ENCODE results near the gene MDFIC2.
"Not testable (repeated sequence)": the region's sequence is repeated elsewhere in the genome, so short reads cannot be mapped to it uniquely, and the experiment has no call there.

MDFIC2 gene

GRCh38 chr3:70312336-70312735 lies at the start of gene MDFIC2:
TSS of gene MDFIC2 (minus strand) at chr3:70312638. CDS start at chr3:70311973, 665 bp downstream.
- H3K27me3 Mint-ChIP-seq = peaks cover 9% of the 10 kb centered on the region
- H3K4me1 Mint-ChIP-seq (ENCODE audit: low read depth) = no peaks in the 10 kb centered on the region
- no peaks in the 10 kb centered on the region for H3K36me3 Mint-ChIP-seq
- H3K4me3 Mint-ChIP-seq = no peak within 1 kb of the TSS
- H3K27ac Mint-ChIP-seq = no peak within 1 kb of the TSS
- H3K9me3 Mint-ChIP-seq (ENCODE audit: low read depth) = no peaks in the 10 kb centered on the region

DNA sequence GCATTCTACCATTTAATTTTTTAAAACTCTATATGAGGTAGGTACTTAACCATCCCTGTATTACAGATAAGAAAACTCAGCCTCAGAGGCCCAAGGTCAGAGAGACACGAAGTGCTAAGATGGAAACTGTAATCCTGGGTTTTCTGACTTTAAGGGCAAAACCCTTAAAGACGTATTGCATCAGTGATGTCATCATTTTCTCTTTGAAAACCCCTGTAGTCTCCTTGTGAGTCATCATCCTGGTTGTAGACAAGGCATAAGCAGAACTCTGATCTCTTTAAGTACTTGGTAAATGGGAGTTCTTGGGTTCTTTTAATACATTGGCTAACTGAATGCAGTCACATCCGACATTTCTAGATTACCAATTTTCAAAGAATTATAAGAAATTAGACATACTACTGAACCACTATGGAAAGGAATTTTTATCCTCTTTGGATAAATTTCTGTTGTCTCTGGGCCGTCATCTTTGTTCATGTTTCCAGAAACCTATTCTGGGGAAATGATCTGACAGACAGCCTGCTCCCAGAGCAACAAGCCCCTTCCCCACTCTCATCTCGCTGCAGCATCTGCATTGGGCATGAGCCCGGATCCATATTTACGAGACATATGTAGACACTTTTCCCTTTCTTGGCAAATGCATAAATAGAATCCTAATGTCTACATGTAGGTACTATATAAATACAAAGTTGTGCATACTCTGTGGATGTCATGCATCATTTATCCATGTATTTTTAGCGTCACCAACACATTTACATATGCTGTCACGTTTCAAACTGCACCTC lies 48.7 kb upstream of the MDFIC2 start:
- Mint-ChIP-seq H3K4me3 (no peak overlapping the region), H3K4me1 (ENCODE audit: low read depth) (no peaks in the 10 kb centered on the region), H3K27me3 (no peaks in the 10 kb centered on the region), H3K27ac (no peak overlapping the region), H3K36me3 (peaks cover 3% of the 10 kb centered on the region), H3K9me3 (ENCODE audit: low read depth) (peaks cover 6% of the 10 kb centered on the region)

GRCh38 chr3:70359711-70360110 lies 47.3 kb upstream of the MDFIC2 start:
- no peak overlapping the region for H3K27ac Mint-ChIP-seq
- H3K9me3 Mint-ChIP-seq (ENCODE audit: low read depth) = peaks cover 4% of the 10 kb centered on the region
- no peaks in the 10 kb centered on the region for H3K27me3 Mint-ChIP-seq
- H3K4me3 Mint-ChIP-seq = no peak overlapping the region
- no peaks in the 10 kb centered on the region for H3K4me1 Mint-ChIP-seq (ENCODE audit: low read depth)
- peaks cover 2% of the 10 kb centered on the region for H3K36me3 Mint-ChIP-seq

GRCh38 chr3:70358978-70359580 lies 46.6 kb upstream of the MDFIC2 start:
- Mint-ChIP-seq H3K27ac (no peak overlapping the region), H3K4me3 (no peak overlapping the region), H3K4me1 (ENCODE audit: low read depth) (no peaks in the 10 kb centered on the region), H3K9me3 (ENCODE audit: low read depth) (no peaks in the 10 kb centered on the region), H3K36me3 (no peaks in the 10 kb centered on the region), H3K27me3 (no peaks in the 10 kb centered on the region)

DNA sequence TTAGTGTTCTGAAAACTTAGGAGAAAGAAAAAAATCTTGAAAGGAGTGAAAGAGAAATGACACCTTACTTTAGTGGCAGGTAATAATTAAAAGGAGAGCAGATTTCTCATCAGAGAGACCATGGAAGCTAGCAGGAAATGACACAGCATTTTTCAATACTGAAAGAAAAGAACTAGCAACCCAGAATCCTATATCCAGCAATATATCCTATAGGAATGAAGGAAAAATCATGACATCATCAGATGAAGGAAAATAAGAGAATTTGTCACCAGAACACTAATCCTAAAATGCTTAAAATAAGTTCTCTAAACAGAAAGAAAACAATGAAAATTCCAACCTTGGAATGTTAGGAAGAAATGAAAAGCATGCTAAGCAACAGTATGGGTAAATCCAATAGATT lies 39.8 kb upstream of the MDFIC2 start:
- Mint-ChIP-seq H3K27me3 (peaks cover 13% of the 10 kb centered on the region), H3K9me3 (ENCODE audit: low read depth) (no peaks in the 10 kb centered on the region), H3K4me3 (no peak overlapping the region), H3K4me1 (ENCODE audit: low read depth) (no peaks in the 10 kb centered on the region), H3K36me3 (no peaks in the 10 kb centered on the region), H3K27ac (no peak overlapping the region)

GRCh38 chr3:70342149-70342548 lies 29.7 kb upstream of the MDFIC2 start:
- H3K4me1 Mint-ChIP-seq (ENCODE audit: low read depth) = no peaks in the 10 kb centered on the region
- no peaks in the 10 kb centered on the region for H3K36me3 Mint-ChIP-seq
- no peak overlapping the region for H3K4me3 Mint-ChIP-seq
- no peak overlapping the region for H3K27ac Mint-ChIP-seq
- H3K9me3 Mint-ChIP-seq (ENCODE audit: low read depth) = no peaks in the 10 kb centered on the region
- H3K27me3 Mint-ChIP-seq = peaks cover 16% of the 10 kb centered on the region

DNA sequence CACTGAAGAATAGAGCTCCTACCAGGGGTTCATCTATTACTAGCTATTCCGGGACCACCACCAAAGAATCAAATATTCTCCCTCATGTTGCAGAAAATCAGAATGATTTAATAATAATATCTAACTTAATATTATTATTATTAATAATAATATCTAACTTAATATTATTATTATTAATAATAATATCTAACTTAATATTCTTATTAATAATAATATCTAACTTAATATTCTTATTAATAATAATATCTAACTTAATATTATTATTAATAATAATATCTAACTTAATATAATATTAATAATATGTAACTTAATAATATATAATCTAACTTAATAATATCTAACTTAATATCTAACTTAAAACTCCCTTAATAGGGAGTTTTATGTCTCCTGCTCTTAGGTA lies 24.4 kb upstream of the MDFIC2 start:
- not testable (repeated sequence) for H3K36me3 Mint-ChIP-seq; H3K27ac Mint-ChIP-seq; H3K9me3 Mint-ChIP-seq (ENCODE audit: low read depth); H3K4me1 Mint-ChIP-seq (ENCODE audit: low read depth); H3K4me3 Mint-ChIP-seq
- H3K27me3 Mint-ChIP-seq = peaks cover 15% of the 10 kb centered on the region

DNA sequence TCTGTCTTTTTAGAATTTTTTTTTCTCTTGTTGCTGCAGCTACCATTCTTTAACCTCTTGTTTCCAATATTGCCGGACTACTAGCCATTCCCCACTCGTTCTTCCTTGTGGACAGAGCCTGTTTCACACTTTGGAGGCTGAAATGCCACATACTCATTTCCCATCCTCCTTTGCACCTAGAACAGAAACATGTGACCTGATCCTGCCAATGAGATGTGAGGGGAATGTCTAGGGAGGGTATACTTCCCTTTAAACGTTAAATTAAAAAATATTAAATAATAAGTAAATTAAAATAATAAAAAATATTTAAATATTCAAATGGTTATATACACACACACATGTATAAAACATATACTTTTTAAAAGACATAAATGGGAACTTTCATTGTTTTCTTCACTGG lies 20.6 kb upstream of the MDFIC2 start:
- Mint-ChIP-seq H3K4me3 (no peak overlapping the region), H3K9me3 (ENCODE audit: low read depth) (no peaks in the 10 kb centered on the region)

DNA sequence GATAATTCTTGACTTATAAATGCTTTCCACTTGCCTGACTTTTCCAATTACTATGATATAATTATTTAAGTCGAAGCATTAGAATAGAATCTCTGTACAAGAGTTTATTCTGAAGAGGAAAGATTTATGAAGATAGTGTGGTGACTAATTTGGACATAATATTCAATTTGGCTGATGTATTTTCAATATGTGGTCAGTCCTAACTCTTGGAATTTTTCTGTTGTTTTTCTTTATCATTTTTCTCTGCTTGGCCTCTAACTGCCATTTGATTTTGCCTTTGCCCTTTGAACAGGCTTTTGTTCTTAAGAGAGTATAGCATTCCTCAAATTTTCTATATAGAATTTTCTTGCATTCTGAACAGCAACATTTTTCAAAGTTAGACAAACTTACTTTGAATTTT lies 2.6 kb upstream of the MDFIC2 start:
- no peak overlapping the region for H3K4me3 Mint-ChIP-seq
- H3K27me3 Mint-ChIP-seq = peaks cover 3% of the 10 kb centered on the region
- peaks cover 6% of the 10 kb centered on the region for H3K9me3 Mint-ChIP-seq (ENCODE audit: low read depth)
- H3K4me1 Mint-ChIP-seq (ENCODE audit: low read depth) = no peaks in the 10 kb centered on the region
- no peaks in the 10 kb centered on the region for H3K36me3 Mint-ChIP-seq
- no peak overlapping the region for H3K27ac Mint-ChIP-seq

More for the DNA sequence above, 20.6 kb upstream of the MDFIC2 start:
- Mint-ChIP-seq H3K36me3 (peaks cover 2% of the 10 kb centered on the region), H3K27ac (no peak overlapping the region), H3K27me3 (peaks cover 15% of the 10 kb centered on the region), H3K4me1 (ENCODE audit: low read depth) (no peaks in the 10 kb centered on the region)

DNA sequence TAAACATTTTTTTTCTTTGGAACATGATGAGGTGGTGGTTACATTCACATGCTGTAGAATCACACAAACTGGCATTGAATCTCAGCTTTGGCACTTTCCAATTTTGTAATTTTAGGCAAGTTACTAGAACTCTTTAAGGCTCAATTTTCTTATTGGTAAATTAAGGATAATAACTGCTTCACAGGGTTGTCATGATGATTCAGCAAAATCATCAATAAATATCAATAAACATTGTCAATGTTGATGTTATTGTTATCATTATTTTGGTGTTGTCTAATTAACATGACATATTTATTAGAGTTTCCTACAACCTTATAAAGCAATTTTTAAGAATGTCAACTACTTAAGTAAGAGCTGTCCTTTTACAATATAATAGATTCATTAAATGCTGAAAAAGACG lies 1.6 kb downstream of the MDFIC2 start:
- H3K27ac Mint-ChIP-seq = no peak overlapping the region
- H3K27me3 Mint-ChIP-seq = peaks cover 9% of the 10 kb centered on the region
- no peak overlapping the region for H3K4me3 Mint-ChIP-seq
- H3K9me3 Mint-ChIP-seq (ENCODE audit: low read depth) = no peaks in the 10 kb centered on the region
- no peaks in the 10 kb centered on the region for H3K4me1 Mint-ChIP-seq (ENCODE audit: low read depth)
- H3K36me3 Mint-ChIP-seq = no peaks in the 10 kb centered on the region

DNA sequence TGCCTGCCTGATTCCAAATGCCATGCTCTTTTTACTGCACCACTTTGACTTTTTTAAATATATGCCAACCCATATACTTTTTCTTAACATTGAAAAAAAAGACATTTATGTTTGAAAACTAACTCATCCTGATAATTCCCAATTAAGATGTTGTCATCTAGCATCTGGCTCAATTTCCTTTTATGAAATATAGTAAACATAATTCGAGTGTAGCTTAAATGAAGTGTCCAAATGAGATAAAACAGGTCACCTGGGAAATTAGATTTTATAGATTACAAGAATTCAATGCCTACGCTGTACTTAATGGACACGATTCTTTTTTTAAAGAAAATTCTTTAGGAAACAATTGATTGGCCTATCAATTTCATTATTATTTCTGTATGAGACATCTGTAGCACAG lies 2.8 kb downstream of the MDFIC2 start:
- peaks cover 12% of the 10 kb centered on the region for H3K27me3 Mint-ChIP-seq
- H3K4me1 Mint-ChIP-seq (ENCODE audit: low read depth) = no peaks in the 10 kb centered on the region
- H3K36me3 Mint-ChIP-seq = no peaks in the 10 kb centered on the region
- no peaks in the 10 kb centered on the region for H3K9me3 Mint-ChIP-seq (ENCODE audit: low read depth)
- H3K4me3 Mint-ChIP-seq = no peak overlapping the region
- H3K27ac Mint-ChIP-seq = no peak overlapping the region

GRCh38 chr3:70308760-70309159 lies 3.7 kb downstream of the MDFIC2 start:
- H3K4me3 Mint-ChIP-seq = no peak overlapping the region
- H3K36me3 Mint-ChIP-seq = no peaks in the 10 kb centered on the region
- no peaks in the 10 kb centered on the region for H3K9me3 Mint-ChIP-seq (ENCODE audit: low read depth)
- H3K27ac Mint-ChIP-seq = no peak overlapping the region
- H3K27me3 Mint-ChIP-seq = peaks cover 12% of the 10 kb centered on the region
- no peaks in the 10 kb centered on the region for H3K4me1 Mint-ChIP-seq (ENCODE audit: low read depth)

- Mint-ChIP-seq H3K4me1 (ENCODE audit: low read depth) (no peaks in the 10 kb centered on the region), H3K4me3 (no peak overlapping the region), H3K9me3 (ENCODE audit: low read depth) (no peaks in the 10 kb centered on the region), H3K36me3 (no peaks in the 10 kb centered on the region), H3K27ac (no peak overlapping the region), H3K27me3 (peaks cover 10% of the 10 kb centered on the region)
These were observed 5.7 kb downstream of the MDFIC2 start for GRCh38 chr3:70306736-70307135.

GRCh38 chr3:70298385-70298784 lies 14.1 kb downstream of the MDFIC2 start:
- peaks cover 6% of the 10 kb centered on the region for H3K27me3 Mint-ChIP-seq
- no peaks in the 10 kb centered on the region for H3K9me3 Mint-ChIP-seq (ENCODE audit: low read depth)
- H3K36me3 Mint-ChIP-seq = no peaks in the 10 kb centered on the region
- no peak overlapping the region for H3K27ac Mint-ChIP-seq
- no peaks in the 10 kb centered on the region for H3K4me1 Mint-ChIP-seq (ENCODE audit: low read depth)
- no peak overlapping the region for H3K4me3 Mint-ChIP-seq

DNA sequence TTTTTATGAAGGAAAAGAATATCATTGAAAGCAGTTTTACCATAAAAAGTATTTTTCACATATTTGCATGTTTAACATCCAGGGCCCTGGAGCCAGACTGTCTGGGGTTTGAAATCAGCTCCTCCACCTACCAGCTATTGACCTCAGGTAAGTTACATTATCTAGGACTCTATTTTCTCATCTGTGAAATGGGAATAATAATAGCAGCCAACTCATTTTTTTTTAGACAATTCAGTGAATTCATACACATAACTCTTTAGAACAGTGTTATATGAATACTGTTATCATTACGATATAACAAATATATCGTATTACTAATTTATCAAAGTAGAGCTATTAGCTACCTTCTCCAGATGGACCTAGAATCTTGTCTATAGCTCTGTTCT lies 21.3 kb downstream of the MDFIC2 start:
- H3K27me3 Mint-ChIP-seq = peaks cover 1% of the 10 kb centered on the region
- H3K4me3 Mint-ChIP-seq = no peak overlapping the region
- H3K4me1 Mint-ChIP-seq (ENCODE audit: low read depth) = no peaks in the 10 kb centered on the region
- no peaks in the 10 kb centered on the region for H3K36me3 Mint-ChIP-seq
- H3K9me3 Mint-ChIP-seq (ENCODE audit: low read depth) = no peaks in the 10 kb centered on the region
- H3K27ac Mint-ChIP-seq = no peak overlapping the region
